GM18858 (cell line): ENCODE data around the gene PDE9A.

Experiments used
- ATAC-seq: cut with Tn5 transposase; IDR thresholded peaks from one replicate; pipeline ENCODE4 v1.9.1; 2021; ENCODE audit not compliant: unreplicated experiment

Gene PDE9A

GRCh38 chr21:42734323-42734971, 81.0 kb downstream of the PDE9A start:
- ATAC-seq: no peak

DNA sequence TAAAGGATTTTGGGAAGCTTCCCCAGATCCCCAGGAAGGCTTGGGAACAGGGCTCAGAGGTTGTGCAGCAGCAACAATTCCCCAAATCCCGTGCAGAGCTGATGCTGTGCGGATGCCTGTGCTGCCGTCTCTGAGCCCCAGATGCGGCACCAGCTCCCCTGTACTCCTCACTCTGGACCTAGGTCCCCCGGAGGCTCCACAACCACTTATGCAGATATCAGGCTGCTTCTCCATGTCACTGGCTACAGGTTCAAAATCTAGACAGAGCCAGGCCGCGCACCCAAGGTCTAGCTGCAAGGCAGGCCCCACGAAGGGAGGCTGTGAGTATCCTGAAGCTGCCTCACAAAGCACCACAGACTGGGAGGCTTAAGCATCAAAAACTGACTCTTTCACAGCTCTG, 81.6 kb downstream of the PDE9A start:
- no peak for ATAC-seq

- no peak for ATAC-seq
Observed at GRCh38 chr21:42735944-42736343, 82.5 kb downstream of the PDE9A start.

GRCh38 chr21:42736646-42737350, 83.4 kb downstream of the PDE9A start:
- no peak for ATAC-seq

GRCh38 chr21:42737951-42738590, 84.7 kb downstream of the PDE9A start:
- ATAC-seq: no peak

GRCh38 chr21:42739061-42739931, 85.9 kb downstream of the PDE9A start:
- no peak for ATAC-seq

DNA sequence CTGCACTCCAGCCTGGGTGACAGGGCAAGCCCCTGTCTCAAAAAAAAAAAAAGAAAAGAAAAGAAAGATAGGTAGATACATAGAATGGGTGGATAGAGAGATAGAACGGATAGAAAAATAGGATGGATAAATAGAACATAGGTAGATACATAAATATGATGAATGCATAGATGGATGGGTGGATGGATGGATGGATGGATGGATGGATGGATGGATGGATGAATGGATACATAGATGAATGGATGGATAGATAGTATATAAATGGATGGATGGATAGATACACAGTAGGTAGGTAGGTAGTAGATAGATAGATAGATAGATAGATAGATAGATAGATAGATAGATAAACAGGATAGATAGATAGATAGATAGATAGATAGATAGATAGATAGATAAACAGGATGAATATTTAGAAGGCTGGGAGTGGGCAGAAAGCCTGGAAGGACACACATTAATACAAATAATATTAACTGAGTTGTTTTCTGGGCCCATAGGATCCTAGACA, 87.0 kb downstream of the PDE9A start:
- ATAC-seq: no peak

DNA sequence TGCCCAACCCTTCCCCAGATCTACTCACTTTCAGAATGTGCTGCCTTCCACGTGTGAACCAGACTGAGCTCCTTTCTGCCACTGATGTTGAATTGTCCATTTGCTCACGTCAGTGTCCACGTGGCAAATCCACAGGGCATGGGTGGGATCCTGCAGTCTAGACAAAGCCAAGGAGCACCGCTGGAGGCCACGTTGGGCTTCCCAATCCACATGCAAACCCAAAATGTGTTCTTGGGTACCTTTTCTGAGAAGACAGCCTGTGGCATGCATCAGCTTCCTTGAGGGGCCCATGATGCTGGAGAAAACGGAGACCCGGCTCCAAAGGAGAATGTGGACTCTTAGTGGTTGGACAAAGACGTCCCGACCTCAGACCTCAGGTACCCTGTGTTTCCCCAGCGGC, 87.6 kb downstream of the PDE9A start:
- ATAC-seq: no peak

DNA sequence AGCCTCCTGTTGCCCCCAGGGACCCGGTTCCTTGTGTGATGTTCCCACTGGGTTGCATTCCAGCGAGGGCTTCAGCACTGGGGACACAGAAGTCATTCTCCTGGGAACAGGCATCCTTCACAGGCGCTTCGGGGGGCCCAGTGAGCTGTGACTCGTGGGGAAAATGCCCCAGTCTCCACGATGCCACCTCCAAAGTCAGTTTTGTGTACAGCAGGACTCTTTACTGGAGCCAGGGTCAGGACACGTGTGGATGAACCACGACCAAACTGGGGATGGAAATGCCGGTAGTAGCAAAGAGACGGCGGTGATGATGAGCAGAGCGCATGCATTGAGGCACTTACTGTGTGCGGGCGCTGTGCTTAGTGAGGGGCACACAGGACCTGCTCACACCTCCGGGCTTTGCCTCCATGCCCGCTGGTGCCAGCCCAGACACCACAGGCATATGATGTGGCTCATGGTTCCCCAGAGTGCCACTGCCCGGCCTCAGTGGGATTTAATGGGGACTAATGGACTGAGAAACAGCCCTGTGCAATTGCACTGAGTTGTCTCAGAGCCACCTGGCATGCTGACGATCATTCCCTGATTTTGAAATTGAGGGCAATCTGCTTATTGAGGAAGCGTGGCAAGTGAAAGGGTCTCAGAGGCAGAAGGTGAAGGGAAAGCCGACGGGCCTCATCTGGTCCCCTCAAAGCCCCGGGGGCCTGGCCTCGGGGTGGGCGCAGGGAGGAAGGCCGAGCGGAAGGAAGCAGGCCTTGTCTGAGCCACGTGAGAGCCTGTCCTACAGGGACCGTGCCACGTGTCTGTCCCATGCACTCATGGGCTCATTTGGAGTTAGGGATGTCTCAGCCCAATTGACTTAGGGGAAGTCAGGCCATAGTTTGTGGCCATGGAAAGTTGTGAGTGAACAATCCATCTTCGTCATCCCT, 91.4 kb downstream of the PDE9A start:
- ATAC-seq: no peak

DNA sequence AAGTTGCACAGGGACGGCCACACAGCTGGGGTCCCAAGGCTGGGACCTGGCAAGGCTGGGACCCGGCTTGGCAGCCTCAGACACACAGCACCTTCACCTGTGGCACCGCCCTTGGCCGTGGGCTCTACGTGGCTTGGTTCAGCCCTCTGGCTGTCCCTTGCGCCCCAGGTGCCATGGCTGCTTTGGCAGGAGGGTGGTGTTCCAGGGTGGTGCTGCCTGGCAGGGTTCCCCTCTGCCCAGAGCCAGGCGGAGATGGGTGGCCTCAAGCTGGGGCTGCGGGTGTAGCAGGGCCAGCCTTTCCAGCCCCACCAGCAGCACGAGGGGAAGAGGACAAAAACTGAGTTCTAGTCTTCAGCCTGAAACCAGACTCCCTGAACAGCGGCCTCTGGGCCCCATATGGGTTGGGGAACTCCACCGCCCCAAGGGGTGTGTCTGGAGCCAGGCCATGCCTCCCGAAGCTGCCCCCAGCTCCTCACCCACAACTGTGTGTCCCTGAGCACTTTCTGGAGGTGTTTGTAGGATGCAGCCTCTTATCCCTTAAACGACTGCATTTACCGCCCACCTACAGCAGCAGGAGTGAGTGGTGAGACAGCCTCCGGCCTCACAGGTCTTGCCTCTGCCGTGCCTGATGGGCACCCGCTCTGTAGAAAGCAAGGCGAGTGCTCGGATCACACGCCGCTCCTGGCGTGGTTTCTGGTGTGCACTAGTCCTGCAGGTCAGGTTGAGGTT, 92.3 kb downstream of the PDE9A start:
- ATAC-seq: no peak

GRCh38 chr21:42746240-42746592, 92.8 kb downstream of the PDE9A start:
- ATAC-seq: no peak

GRCh38 chr21:42746593-42747275, 93.3 kb downstream of the PDE9A start:
- no peak for ATAC-seq

- no peak for ATAC-seq
Observed at GRCh38 chr21:42747276-42747701, 93.9 kb downstream of the PDE9A start.

- no peak for ATAC-seq
Observed at GRCh38 chr21:42747746-42748351, 94.4 kb downstream of the PDE9A start.

DNA sequence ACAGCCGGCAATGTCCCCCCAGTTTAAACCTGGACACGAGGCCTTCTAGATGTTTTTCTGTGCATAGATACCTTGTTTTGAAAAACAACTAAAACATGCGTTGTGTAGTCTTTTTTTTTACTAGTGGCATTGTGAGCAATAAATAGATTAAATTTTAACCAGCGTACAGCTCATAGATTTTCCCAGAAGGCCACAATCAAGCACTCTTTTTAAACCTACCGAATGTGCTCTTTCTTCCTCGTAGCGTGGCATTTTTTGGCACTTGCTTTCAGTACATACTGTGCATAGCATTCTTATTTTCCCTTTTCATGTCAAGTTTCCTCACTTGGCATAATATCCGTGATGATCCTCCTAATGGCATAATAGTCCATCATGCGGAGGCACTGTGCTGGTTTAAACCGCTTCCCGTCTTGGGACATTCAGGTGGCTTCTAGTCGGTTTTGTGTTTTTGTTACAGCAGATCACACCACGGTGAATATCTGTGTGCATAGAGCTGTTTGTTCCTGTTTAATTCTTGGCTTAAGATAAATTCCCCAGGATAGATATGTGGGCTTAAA, 95.3 kb downstream of the PDE9A start:
- no peak for ATAC-seq

DNA sequence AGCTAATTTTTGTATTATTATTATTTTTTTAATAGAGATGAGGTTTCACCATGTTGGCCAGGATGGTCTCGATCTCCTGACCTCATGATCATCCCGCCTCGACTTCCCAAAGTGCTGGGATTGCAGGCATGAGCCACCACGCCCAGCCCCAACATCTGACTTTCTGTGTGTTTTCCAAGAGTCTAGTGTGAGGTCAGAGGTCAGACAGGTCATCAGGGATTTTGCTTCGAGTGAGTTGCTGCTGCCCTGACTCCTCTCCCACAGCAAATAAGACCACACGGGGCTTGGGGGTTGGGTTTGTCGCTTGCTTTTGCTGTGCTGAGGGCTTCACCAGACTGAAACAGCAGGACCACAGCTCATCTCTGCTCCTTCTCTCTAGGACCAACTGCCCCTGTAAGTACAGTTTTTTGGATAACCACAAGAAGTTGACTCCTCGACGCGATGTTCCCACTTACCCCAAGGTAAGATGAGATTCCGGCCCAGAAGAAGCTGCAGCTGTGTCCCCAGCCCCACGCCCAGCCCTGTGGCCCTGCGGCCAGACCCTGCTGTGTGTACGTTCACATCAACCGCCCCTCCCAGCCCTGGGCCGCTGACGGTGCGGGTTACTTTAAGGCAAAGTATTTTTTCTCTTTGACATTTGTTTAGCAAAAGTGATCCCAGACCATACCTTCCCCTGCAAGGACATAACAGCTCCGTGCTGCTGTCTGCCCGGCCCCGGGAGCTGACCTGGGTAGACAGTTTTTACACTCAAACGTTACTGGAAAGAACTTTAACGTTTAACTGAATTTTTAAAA, 97.5 kb downstream of the PDE9A start:
- ATAC-seq: no peak

DNA sequence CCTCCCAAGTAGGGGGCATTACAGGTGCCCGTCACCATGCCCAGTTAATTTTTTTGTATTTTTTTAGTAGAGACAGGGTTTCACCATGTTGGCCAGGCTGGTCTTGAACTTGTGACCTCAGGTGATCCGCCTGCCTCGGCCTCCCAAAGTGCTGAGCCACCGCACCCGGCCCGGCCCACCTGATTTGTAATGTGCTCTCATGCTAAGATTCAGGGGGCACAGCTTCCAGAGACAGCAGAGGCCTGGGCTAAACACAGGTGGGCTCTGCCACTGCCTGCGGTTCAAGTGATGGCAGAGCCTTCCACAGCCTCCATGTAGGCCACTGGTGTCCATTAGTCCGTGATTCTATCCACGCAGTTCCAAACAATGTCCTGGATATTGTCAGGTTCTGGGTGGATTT, 98.4 kb downstream of the PDE9A start:
- ATAC-seq: no peak
